Activated naive CD8-positive, alpha-beta T cell treated with anti-CD3 and anti-CD28 coated beads, Interleukin-2, amount 50 U/mL, for 24 hours (primary cell): ENCODE measurements around the gene CDK5R2.

Experiments
- ATAC-seq: fragments of 150-1000 bp; cut with Tn5 transposase; one replicate; pipeline ENCODE4 v1.10.0; 2021
- DNase-seq: peaks from one replicate; pipeline ENCODE4 v3.0.0; 2021
- H3K27ac Mint-ChIP-seq: one replicate; pipeline ENCODE4 v1.8.0; 2021; ENCODE audit warnings: mild to moderate bottlenecking, mixed read lengths
- H3K27me3 Mint-ChIP-seq: one replicate; pipeline ENCODE4 v1.8.0; 2021; ENCODE audit warnings: mixed read lengths
- H3K36me3 Mint-ChIP-seq: one replicate; pipeline ENCODE4 v1.8.0; 2021; ENCODE audit warnings: low read depth, mixed read lengths
- H3K4me1 Mint-ChIP-seq: one replicate; pipeline ENCODE4 v1.8.0; 2021; ENCODE audit warnings: mixed read lengths
- H3K4me3 Mint-ChIP-seq: one replicate; pipeline ENCODE4 v1.8.0; 2021; ENCODE audit warnings: mild to moderate bottlenecking, moderate library complexity, mixed read lengths
- H3K9me3 Mint-ChIP-seq: one replicate; pipeline ENCODE4 v1.8.0; 2021; ENCODE audit warnings: mixed read lengths

The CDK5R2 gene

DNA sequence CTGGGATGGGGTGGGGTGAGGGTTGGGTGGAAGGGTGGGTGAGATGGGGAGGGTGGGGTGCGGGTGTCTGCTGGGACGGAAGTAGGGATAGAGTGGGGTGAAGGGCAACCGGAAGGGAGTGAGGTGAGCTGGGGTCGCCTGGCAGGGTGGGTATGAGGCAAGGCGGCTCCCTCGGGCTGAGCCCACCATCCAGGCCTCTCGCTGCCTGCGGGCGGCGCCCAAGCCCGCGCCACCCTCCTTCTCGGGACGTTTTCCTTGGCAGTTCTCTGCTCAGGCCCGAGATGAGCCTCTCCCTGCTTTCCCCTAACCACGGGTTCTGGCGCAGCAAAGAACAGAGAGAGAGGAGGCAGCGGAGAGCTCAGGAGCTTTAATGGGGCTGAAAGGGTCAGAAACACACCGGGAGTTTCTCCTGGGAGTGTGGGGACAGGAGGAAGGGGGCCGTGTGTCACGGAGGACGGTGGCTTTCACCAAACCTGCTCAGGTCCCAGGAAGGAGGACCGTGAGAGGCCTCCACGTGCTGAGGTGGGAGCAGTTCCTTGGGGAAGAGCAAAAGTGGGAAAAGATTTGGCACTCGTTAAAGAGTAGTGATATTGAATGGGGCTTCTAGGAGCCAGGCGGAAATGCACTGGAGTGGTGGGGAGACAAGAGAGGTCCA, 21.4 kb downstream of the CDK5R2 start:
- no peaks in the 10 kb centered on the region for H3K36me3 Mint-ChIP-seq

DNA sequence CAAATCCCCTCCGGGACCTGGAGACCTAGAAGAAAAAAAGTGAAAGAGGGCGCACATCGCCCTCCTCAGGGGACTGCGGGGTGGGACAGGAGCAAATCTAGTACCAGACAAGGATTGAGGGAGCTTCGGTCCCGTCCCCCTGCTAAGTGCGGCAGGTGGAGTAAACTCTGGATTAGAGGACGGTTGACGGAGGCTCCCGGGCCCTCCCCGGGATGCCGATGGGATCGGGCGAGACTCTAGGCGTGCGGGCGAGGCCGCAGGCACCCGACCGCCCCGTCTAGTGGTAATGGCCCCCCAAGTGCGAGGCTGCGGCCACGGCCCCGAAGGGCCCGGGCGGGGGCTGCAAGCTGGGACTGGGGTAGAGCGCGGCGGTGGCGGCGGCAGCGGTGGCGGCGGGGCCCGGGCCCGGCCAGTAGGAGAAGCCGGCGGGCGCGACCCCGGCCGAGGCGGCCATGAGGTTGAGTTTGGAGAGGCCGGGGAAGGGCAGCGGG, 22.0 kb downstream of the CDK5R2 start:
- H3K4me1 Mint-ChIP-seq: peaks cover 26% of the 10 kb centered on the region
- H3K9me3 Mint-ChIP-seq: no peaks in the 10 kb centered on the region
- H3K27me3 Mint-ChIP-seq: peaks cover 78% of the 10 kb centered on the region
- peak overlapping the region; percentile 69 for H3K4me3 Mint-ChIP-seq
- DNase-seq (no peak), ATAC-seq (no peak)
- no peak overlapping the region for H3K27ac Mint-ChIP-seq
- no peaks in the 10 kb centered on the region for H3K36me3 Mint-ChIP-seq

More for the DNA sequence above, 21.4 kb downstream of the CDK5R2 start:
- DNase-seq: no peak
- Mint-ChIP-seq H3K9me3 (no peaks in the 10 kb centered on the region), H3K27me3 (peaks cover 77% of the 10 kb centered on the region), H3K27ac (no peak overlapping the region), H3K4me1 (peaks cover 25% of the 10 kb centered on the region), H3K4me3 (peak overlapping the region; percentile 69)
- no peak for ATAC-seq

GRCh38 chr2:218981881-218982585, 22.6 kb downstream of the CDK5R2 start:
- no peaks in the 10 kb centered on the region for H3K36me3 Mint-ChIP-seq
- H3K4me1 Mint-ChIP-seq: peaks cover 26% of the 10 kb centered on the region
- ATAC-seq (no peak), DNase-seq (no peak)
- H3K27ac Mint-ChIP-seq: no peak overlapping the region
- H3K27me3 Mint-ChIP-seq: peaks cover 78% of the 10 kb centered on the region
- H3K4me3 Mint-ChIP-seq: no peak overlapping the region
- no peaks in the 10 kb centered on the region for H3K9me3 Mint-ChIP-seq

GRCh38 chr2:218982586-218983262, 23.3 kb downstream of the CDK5R2 start:
- ATAC-seq (no peak), DNase-seq (no peak)
- no peaks in the 10 kb centered on the region for H3K36me3 Mint-ChIP-seq
- H3K9me3 Mint-ChIP-seq: no peaks in the 10 kb centered on the region
- peaks cover 78% of the 10 kb centered on the region for H3K27me3 Mint-ChIP-seq
- H3K4me1 Mint-ChIP-seq: peaks cover 26% of the 10 kb centered on the region
- no peak overlapping the region for H3K27ac Mint-ChIP-seq
- no peak overlapping the region for H3K4me3 Mint-ChIP-seq

DNA sequence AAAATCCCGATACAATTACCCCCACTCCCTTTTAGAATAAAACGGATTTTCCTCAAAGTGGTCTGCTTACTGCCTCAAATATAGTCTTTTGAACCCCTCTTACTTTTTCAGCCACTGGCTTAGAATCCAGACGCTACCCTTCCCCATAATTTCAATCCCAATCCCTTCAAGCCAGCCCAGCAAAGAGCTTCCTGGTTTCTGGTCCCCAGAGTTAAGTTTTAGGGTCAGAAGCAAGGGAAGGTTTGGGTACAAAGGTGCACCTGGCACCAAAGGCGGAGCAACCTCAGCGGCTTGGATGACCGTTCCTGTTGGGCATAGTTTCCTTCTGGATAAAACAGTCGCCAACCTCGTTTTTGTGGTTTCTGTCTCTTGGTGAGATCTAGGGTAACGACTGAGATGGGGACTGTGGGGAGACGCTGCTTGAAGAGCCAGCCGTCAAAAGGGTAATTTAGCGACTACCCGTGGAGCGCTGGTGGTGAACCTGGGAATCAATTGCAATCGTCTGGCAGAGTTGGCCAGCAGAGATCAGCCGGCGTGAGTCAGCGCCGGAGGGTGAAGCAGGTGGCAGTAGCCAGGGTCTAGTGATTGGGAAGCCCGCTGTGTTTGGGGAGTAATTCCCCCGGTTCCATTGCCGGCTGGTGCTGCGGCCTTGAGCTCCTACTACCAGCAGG, 23.9 kb downstream of the CDK5R2 start:
- no peak overlapping the region for H3K4me3 Mint-ChIP-seq
- peaks cover 26% of the 10 kb centered on the region for H3K4me1 Mint-ChIP-seq

GRCh38 chr2:218983934-218984238, 24.4 kb downstream of the CDK5R2 start:
- Mint-ChIP-seq H3K27me3 (peaks cover 80% of the 10 kb centered on the region), H3K4me1 (peaks cover 26% of the 10 kb centered on the region), H3K36me3 (no peaks in the 10 kb centered on the region), H3K4me3 (no peak overlapping the region), H3K27ac (no peak overlapping the region), H3K9me3 (no peaks in the 10 kb centered on the region)
- ATAC-seq (no peak), DNase-seq (no peak)

More for the DNA sequence above, 23.9 kb downstream of the CDK5R2 start:
- H3K27ac Mint-ChIP-seq: no peak overlapping the region
- peaks cover 80% of the 10 kb centered on the region for H3K27me3 Mint-ChIP-seq
- H3K9me3 Mint-ChIP-seq: no peaks in the 10 kb centered on the region
- DNase-seq (no peak), ATAC-seq (no peak)
- no peaks in the 10 kb centered on the region for H3K36me3 Mint-ChIP-seq

GRCh38 chr2:218984239-218985020, 25.0 kb downstream of the CDK5R2 start:
- Mint-ChIP-seq H3K4me1 (peaks cover 26% of the 10 kb centered on the region), H3K36me3 (no peaks in the 10 kb centered on the region), H3K27ac (no peak overlapping the region), H3K9me3 (no peaks in the 10 kb centered on the region), H3K4me3 (peak overlapping the region; percentile 6), H3K27me3 (peaks cover 82% of the 10 kb centered on the region)
- ATAC-seq (no peak), DNase-seq (no peak)

GRCh38 chr2:218985021-218985324, 25.5 kb downstream of the CDK5R2 start, which contains the start of gene FEV:
Gene FEV (minus strand): TSS chr2:218985184. CDS start chr2:218985075, 109 bp downstream.
- peaks cover 84% of the 10 kb centered on the region for H3K27me3 Mint-ChIP-seq
- no peaks in the 10 kb centered on the region for H3K9me3 Mint-ChIP-seq
- peaks cover 23% of the 10 kb centered on the region for H3K4me1 Mint-ChIP-seq
- peak within 1 kb of the TSS; percentile 6 for H3K4me3 Mint-ChIP-seq
- H3K27ac Mint-ChIP-seq: no peak within 1 kb of the TSS
- ATAC-seq (no peak), DNase-seq (no peak)
- no peaks in the 10 kb centered on the region for H3K36me3 Mint-ChIP-seq

DNA sequence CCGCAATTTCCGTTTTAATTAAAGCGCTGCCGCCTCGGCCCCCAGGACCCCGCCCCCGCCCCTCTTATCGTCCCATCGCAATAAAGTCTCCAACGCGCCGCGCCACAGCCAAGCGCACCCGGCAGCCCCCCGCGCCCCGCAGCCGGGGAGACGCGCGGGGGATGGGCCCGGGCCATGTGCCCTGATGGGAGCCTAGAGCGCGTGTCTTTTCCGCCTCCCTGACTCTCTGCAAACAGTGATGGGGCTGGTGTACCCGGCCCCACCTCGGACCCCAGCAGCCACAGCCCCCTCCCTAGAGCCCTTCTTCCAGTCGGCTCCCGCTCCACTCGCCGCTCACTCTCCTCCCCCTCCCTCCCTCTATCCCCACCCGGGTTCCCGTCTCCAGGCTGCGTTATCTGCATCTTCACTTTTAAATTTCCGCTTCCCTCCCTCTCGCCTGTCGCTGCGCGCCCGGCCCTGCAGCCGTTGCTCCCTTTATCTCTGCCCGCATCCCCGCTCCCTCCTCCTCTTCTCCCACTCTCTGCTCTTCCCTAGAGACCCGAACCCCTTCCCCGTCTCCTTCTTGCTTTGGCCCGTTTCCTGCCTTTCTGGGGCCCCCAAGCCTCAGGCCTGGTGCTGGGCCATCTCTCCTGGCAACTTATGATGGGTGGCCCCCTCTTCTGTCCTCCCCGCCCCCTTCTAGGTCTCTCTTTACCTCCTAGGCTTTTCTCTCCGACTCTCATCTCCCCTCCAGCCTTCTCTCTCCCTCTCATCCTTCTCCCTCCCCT, 26.0 kb downstream of the CDK5R2 start:
- no peak overlapping the region for H3K4me3 Mint-ChIP-seq
- H3K27ac Mint-ChIP-seq: no peak overlapping the region
- peaks cover 20% of the 10 kb centered on the region for H3K4me1 Mint-ChIP-seq
- no peaks in the 10 kb centered on the region for H3K9me3 Mint-ChIP-seq
- no peak for DNase-seq
- peaks cover 85% of the 10 kb centered on the region for H3K27me3 Mint-ChIP-seq
- no peak for ATAC-seq
- no peaks in the 10 kb centered on the region for H3K36me3 Mint-ChIP-seq

DNA sequence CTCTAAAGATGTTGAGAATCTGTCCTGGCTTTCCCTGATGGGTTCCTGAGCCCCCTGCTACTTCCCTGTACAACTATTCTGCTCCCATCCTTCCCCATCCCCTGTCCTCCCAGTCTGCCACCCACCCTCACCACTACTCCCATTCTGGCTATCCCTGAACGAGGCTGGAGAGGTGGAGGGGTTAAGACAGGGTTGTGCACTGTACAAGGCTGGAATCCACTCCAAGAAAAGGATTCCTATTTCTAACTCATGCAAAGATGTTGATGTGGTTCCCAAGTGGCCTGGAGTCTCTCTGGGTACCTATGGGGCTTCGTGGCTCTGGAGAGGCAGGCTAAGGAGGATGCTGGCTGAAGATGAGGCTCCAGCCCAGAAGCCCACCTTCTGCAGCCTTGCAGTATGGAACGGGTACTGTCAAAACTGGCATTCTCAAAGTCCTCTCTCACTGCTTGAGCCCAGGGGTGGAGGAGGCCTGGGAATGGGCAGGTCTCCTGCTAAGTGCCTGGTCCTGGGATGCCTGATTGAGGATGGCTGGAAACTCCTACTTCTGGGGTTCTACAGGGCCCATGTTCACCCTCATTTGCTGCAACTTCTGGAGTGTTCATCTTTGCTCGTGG, 26.8 kb downstream of the CDK5R2 start:
- Mint-ChIP-seq H3K4me3 (no peak overlapping the region), H3K27ac (no peak overlapping the region), H3K9me3 (no peaks in the 10 kb centered on the region), H3K27me3 (peaks cover 87% of the 10 kb centered on the region), H3K4me1 (peaks cover 16% of the 10 kb centered on the region), H3K36me3 (no peaks in the 10 kb centered on the region)
- DNase-seq (no peak), ATAC-seq (no peak)

DNA sequence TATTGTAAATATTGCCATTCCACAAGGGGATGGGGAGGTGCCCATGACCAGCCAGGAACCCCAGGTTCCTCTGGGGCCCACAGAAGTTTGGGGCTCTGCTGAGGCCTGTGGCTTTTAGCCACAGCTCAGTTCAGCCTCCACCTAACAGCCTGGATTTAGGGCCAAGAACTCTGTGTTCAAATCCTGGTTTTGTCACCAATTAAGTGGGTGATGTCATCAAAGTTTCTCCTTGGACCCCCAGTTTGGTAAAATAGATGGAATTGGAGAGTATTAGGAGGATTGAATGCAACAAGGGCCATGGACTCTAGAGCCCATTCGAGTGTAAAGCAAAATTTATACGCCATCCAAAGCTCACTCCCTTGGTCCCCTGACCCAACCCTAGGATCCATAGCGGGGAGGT, 28.7 kb downstream of the CDK5R2 start:
- no peaks in the 10 kb centered on the region for H3K36me3 Mint-ChIP-seq
- ATAC-seq: no peak
- no peak for DNase-seq
- peaks cover 88% of the 10 kb centered on the region for H3K27me3 Mint-ChIP-seq
- H3K4me3 Mint-ChIP-seq: no peak overlapping the region
- peaks cover 9% of the 10 kb centered on the region for H3K4me1 Mint-ChIP-seq
- H3K27ac Mint-ChIP-seq: no peak overlapping the region
- no peaks in the 10 kb centered on the region for H3K9me3 Mint-ChIP-seq

DNA sequence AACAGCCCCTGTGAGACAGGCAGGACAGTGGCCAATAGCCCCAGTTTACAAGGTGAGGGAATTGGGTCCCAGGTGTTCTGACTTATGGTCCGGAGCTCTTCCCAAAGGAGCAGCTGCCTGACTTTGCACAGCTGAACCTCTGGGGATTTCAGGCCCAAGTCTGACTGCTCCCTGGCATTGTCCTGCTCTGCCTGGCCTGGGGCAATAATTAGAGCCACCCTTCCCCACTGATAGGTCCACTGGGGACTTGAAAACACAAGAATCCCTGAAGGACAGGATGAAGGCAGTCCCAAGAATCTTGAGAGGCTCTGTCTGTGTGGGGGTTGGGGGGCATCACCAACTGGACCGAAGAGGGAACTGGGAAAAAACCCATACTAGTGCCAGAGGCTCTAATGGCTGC, 29.2 kb downstream of the CDK5R2 start:
- Mint-ChIP-seq H3K27ac (no peak overlapping the region), H3K4me1 (peaks cover 7% of the 10 kb centered on the region), H3K4me3 (no peak overlapping the region), H3K9me3 (no peaks in the 10 kb centered on the region), H3K36me3 (no peaks in the 10 kb centered on the region), H3K27me3 (peaks cover 84% of the 10 kb centered on the region)
- no peak for ATAC-seq
- DNase-seq: no peak

GRCh38 chr2:218990052-218990451, 30.6 kb downstream of the CDK5R2 start:
- Mint-ChIP-seq H3K27me3 (peaks cover 88% of the 10 kb centered on the region), H3K4me1 (peaks cover 3% of the 10 kb centered on the region), H3K4me3 (no peak overlapping the region), H3K27ac (no peak overlapping the region), H3K36me3 (no peaks in the 10 kb centered on the region), H3K9me3 (no peaks in the 10 kb centered on the region)
- DNase-seq (no peak), ATAC-seq (no peak)
